ENCODE measurements around the gene HPD.
"Not testable (repeated sequence)": the region's sequence is repeated elsewhere in the genome, so short reads cannot be mapped to it uniquely, and the experiment has no call there.

The HPD gene

DNA sequence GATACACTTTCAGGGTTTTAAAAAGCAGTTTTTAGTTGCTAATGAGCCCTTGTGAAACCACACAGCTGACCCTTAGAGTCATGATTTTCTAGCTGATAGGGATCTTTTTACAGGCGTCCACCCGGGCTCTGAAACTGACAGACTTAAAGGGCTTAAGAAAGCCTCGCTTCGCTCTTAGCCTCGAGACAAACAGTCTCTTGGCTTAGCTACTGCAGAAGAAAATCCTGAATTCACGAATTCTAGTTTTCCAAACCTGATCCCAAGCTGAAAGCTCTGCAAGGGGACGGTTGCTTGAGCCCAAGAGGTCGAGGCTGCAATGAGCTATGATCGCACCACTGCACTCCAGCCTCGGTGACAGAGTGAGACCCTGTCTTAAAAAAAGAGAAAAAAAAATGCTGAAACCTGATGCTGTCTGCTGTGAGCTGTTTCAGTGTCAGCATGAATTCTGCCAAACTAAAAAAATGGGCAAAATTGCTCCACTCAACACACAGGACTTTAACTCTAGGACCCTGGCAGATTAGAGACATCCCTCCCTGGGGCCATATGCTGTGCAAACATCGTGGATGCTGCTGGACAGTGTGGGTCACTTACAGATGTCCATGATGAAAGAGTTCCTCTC is 3.1 kb upstream of the HPD start:
- DNase-seq (ENCODE audit: low read depth), result no peak

DNA sequence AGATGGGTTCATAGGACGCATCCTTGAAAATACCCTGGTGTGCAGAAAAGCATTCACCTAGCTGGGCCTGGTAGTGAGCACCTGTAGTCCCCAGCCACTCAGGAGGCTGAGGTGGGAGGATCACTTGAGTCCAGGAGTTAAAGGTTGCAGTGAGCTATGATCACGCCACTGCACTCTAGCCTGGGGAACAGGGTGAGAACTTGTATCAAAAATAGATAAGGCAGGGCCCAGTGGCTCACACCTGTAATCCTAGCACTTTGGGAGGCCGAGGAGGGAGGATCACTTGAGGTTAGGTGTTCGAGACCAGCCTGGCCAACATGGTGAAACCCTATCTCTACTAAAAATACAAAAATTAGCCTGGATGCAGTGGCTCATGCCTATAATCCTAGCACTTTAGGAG is 2.0 kb upstream of the HPD start:
- not testable (repeated sequence) for DNase-seq (ENCODE audit: low read depth)

DNA sequence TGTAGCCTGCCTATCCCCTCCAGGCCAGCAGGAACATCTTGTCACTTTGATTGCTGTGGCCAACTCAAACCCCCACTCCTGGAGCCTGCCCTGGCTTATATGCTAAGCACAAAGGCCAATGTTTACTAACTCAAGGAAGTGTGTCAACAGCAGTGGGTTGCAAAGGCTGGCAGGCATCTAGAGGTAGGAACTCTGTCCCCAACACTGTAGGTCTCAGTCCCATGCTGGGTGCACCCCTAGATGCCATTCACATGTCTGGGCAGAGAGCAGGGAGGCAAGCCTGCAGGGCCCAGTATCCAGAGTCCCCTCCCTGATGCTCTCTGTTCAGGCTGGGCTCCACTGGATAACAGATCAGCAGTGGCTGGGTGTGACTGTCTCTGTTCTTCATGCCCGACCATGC is 1.6 kb upstream of the HPD start:
- DNase-seq (ENCODE audit: low read depth), result no peak

DNA sequence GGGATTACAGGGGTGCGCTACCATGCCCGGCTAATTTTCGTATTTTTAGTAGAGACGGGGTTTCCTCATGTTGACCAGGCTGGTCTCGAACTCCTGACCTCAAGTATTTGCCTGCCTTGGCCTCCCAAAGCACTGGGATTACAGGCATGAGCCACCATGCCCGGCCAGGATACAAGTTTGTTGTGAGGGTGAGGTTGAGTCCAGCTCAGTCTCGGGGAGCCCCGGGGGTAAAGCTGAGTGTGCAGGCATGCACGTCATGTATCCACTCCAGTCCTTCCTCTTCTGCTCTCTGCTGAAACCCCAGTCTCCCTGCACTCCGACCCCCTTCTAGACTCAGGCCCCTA is 369 bp downstream of the HPD start:
- DNase-seq (ENCODE audit: low read depth), result no peak

DNA sequence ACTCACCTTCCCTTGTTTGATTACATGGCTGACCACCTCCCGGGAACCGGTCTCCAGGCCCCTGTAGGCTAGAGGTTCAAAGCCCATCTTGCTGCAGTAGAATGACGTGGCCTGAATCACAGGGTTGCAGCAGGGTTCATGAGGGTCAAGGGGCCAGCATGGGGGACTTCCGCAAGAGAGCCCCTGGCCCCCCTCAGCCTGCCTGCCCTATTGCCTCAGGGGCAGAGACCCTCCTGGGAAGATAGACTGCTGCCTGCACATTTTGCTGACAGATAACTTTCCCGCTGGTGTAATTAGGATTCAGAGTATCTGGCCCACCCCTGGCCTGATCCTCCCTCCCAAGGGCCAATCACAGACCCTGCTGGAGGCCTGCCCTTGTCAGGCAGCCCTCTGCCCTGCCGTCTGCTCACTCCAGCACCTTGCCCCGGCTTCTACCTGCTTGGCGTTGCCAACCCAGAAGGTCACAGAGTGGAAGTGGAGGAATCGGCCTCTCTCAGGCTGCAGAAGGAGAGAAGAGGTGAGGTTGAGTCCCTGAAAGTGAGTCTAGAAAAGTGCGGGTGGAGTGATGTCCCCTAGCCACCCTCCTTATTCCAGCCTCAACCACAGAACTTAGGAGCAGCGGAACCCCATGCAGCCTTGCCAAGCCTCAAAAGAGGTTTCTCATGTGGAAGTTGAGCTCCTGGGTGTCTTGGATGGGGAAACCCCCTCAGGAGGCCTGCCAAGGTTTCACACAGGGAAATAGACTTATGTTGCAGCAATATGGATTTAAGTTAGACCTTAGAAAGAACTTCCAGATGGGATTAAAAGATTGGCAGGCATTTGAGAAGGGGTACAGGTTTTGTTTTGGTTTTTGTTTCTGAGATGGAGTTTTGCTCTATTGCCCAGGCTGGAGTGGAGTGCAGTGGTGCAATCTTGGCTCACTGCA is 1.1 kb downstream of the HPD start:
- DNase-seq (ENCODE audit: low read depth), result no peak

DNA sequence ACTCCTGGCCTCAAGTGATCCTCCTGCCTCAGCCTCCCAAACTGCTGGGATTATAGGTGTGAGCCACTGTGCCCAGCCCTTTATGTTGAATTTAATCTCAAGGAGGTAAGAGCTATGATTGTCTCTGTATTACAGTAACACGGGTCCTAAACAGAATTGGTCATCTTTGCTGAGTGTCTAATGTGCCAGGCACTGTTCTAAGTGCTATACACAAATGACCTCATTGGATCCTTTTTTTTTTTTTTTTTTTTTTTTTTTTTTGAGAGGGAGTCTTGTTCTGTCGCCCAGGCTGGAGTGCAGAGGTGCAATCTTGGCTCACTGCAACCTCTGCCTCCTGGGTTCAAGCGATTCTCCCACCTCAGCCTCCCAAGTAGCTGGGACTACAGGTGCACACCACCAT is 6.3 kb downstream of the HPD start:
- DNase-seq (ENCODE audit: low read depth), result not testable (repeated sequence)

DNA sequence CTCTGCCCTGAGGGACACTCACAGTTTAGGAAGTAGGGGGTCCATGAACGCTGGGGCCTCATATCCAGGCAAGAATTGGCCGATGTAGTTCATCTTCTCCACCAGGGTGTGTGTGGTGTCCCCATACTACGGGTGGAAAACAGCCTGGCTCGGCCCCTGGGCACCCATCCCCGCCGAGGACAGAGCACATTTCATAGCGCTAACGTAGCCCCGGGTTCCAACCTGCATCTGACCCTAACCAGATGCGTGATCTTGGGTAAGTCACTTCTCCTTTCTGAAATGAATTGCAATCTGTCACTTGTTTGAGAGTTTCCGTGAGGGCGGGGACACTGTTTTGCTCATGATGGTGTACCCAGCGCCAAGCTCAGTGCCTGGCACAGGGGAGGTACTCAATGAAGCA is 9.0 kb downstream of the HPD start:
- DNase-seq (ENCODE audit: low read depth), result no peak

DNA sequence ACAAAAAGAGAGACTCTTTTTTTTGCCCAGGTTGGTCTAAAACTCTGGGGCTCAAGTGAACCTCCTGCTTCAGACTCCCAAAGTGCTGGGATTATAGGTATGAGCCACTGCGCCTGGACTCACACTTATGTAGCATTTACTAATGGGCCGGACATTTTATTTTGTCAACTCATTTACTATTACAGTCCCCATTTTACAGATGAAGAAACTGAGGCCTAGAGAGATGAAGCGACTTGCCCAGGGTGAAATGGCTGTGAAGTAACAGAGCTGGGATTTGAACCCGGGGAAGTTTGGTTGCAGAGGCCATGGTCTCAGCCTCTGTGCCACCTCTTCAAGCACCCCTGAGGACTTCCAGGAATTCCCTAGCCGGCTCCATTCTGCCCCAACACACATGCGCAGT is 9.4 kb downstream of the HPD start:
- no peak for DNase-seq (ENCODE audit: low read depth)

DNA sequence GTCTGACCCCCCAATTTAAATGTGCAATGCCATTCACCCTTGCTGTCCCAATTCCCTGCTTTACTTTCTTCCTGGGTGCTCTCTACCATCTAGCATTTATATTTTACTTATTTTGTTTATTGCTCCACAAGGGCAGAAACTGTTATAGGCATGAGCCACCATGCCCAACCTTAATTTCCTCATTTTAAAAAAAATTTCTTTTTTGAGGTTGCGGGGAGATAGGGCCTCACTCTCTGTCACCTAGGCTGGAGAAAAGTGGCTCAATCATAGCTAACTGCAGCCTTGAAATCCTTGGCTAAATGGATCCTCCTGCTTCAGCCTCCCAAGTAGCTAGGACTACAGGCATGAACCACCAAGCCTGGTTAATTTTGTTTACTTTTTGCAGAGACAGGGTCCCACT is 13.0 kb downstream of the HPD start:
- no peak for DNase-seq (ENCODE audit: low read depth)

DNA sequence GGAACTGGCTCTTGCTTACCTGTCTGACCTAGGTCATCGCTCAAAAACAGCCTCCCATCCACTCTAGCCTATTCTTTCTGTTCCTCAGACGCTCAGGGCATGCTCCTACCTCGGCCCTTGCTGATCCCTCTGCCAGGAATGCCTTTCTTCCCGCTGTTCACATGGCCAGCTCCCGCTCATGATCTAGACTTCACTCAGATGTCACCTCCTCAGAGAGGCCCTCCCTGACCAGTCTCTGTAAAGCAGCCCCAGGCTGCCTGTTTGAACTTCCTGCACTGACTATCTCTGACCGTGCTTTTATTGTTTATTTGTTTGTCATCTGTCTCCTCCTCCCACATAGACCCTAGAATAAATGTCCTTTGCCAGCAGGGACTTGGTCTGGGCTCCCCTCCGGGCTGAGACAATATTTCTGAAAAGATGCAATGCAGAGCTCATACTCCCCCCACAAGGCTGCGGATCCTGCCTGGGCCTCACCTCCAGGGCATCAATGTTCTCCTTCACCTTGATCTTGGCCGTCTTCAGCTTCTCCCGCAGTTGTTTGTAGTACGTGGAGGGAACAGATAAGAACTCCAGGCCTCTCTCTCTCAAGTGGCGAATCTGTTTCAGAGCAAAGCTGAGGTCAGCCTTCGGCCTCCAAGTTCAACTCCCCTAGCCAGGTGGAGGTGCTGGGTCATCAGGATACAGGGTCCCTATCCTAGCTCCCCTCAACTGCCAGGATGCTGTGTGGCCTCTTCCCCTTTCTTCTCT is 15.2 kb downstream of the HPD start:
- no peak for DNase-seq (ENCODE audit: low read depth)

DNA sequence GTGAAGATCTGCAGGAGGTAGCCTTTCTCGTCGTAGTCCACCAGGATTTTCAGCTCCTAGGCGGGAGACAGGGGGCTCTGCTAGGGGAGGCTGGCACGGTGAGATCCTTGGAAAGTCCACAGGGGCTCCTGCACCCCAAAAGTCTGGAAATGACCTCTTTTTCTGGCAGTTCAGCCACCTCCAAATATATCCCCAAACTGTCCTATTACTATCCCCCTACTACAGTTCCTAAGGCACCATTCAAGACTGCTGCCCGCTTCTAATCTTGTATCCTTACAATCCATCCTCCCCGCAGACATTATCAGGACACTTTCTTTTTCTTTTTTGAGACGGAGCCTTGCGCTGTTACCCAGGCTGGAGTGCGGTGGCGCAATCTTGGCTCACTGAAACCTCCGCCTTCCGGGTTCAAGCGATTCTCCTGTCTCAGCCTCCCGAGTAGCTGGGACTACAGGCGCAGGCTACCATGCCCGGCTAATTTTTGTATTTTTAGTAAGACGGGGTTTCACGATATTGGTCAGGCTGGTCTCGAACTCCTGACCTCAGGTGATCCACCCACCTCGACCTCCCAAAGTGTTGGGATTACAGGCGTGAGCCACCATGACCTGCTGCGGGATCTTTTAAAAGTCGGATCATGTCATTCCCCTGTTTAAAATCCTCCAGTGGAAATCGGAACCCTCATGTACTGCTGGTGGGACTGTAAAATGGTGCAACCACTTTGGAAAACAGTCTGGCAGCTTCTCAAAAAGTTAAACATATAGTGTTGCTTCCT is 18.5 kb downstream of the HPD start:
- no peak for DNase-seq (ENCODE audit: low read depth)

DNA sequence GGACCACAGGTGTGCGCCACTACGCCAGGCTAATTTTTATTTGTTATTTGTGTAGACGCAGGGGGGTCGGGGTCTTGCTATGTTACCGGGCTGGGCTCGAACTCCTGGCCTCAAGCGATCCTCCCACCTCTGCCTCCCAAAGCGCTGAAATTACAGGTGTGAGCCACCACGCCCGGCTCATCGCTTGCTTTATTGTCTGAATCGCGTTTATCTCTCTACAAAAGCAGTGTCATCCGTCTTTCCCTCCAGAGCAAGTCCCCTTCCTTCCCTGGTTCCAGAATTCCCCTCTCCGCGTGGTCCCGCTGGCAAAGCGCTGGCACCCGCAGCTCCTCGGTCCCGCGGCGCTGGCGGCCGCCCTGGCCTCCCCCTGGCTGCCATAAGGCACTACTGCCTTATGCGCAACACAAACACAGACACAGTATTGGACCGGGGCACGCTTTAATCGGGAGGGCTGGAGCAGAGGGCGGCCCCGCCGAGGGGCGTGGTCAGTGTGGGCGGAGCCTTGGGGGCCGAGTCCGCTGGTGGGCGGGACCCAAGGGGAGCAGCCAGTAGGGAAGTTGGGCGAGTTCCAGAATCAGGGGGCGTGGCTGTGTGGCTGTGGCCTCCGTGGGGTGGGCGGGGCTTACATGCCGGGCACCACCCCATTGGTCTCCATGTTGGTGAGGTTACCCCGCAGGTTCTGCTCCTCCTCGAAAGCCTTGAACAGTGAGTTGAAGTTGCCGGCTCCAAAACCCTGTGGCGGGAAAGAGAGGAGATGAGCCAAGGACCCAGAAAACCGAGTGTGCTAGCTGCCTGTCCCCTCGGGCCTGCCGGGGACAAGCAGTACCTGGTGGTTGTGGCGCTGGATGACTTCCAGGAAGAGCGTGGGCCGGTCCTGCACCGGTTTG is 19.3 kb downstream of the HPD start:
- peak; percentile 100 for DNase-seq (ENCODE audit: low read depth)

DNA sequence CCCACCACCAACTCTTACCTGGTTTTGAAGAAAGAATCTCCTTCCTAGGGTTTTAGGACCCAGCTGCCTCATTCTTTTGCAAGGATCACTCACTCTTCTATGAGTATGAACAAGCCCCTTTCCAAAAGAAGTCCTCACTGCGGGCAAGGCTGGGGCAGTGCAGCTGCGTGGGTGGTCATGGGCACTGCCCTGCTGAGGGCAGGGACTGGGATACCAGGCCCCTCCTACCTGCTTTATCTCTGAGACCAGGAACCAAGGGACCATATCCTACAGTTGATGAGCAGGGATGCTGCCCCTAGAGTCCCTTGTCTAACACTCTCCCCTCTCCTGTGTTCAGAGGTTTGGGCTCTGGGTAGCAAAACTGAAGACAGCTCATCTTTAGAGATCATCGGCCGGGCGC is 20.5 kb downstream of the HPD start:
- DNase-seq (ENCODE audit: low read depth), result no peak

DNA sequence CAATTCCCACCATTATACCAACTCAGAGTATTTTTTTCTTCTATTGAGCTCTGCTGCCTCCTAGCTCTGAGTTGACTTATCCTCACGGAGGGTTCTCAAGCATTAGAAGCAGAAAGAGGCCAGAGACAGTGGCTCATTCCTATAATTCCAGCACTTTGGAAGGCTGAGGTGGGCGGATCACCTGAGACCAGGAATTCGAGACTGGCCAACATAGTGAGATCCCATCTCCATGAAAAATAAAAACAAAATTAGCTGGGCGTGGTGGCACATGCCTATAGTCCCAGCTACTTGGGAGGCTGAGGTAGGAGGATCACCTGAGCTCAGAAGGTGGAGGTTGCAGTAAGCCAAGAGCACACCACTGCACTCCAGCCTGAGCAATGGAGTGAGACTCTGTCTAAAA is 21.0 kb downstream of the HPD start:
- DNase-seq (ENCODE audit: low read depth), result no peak

DNA sequence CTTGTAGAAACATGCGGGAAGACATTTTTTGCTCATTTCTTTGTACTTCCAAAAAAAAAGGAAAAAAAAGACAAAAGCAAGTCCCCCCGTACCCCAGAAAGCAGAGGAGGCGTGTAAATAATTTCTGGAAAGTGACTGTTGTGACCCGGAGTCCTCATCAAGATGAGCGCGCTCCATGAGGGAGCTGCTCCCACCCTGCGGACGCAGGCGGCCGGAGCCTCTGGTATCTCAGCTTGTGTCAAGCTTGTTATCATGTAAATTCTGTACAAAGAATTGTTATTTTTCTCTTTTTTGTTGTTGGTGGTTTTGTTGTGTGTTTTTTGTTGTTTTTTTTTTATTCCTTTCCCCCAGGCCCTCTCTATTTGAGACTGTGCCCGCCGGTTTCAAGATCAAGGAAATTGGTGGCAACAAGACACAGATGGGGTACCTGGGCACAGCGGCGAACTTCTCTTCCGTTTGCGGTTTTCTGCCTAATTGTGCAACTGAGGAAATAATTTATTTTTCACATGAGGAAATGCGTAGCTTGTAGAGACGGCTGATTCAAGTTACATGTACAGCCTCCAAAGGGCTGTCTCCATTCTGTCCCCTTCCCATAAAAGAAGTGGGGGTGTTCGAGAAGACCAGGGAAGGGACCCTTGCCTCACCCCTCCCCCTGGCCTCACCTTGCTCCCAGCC is 27.0 kb downstream of the HPD start:
- no peak for DNase-seq (ENCODE audit: low read depth)

DNA sequence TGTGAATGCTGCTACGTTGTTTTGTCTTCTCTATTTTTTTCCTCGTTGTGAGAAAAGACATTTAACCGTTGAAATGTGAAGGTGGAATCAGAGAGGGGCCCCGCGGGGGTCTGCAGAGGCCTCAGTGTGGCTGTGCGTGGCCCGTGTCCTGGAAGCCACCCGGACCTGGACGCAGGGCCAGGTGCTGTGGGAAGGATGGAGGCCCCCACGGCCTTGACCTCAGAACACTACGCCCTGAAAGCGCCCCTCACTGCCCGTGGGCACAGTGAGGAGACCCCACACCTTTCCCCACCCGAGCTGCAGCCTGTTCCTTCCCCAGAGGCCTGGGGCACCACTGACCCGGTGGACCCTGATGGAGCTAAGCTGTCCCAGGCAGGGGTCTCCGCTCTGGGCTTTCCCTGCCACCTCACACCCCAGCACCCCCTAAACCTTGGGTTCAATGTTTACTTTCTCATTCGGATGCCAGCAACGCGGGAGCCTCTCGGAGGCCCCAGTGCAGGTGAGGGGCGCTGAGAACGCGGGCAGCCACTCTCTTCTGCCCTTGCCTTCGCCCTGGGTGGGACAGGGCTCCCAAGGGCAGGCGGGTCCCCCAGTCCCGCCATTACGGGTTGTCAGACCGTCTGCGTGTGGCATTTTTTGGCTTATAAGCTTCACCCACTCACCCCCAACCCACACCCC is 27.9 kb downstream of the HPD start:
- DNase-seq (ENCODE audit: low read depth), result no peak

DNA sequence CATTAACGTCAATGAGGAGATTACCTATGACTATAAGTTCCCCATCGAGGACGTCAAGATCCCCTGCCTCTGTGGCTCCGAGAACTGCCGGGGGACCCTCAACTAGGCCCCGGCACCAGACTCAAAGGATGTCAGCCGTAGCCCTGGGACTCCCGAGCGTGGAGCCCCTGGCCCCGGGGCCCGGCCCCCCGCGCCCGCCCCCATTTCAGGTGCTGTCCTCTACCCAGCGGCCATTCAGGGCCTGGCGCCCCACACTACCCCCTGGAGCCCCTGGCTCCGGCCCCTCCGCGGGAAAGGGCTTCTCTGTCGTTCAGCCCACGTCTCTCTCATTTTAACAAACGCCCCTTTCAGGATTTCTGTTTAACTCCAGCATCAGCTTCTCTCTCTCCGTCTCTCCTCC is 28.5 kb downstream of the HPD start:
- no peak for DNase-seq (ENCODE audit: low read depth)

DNA sequence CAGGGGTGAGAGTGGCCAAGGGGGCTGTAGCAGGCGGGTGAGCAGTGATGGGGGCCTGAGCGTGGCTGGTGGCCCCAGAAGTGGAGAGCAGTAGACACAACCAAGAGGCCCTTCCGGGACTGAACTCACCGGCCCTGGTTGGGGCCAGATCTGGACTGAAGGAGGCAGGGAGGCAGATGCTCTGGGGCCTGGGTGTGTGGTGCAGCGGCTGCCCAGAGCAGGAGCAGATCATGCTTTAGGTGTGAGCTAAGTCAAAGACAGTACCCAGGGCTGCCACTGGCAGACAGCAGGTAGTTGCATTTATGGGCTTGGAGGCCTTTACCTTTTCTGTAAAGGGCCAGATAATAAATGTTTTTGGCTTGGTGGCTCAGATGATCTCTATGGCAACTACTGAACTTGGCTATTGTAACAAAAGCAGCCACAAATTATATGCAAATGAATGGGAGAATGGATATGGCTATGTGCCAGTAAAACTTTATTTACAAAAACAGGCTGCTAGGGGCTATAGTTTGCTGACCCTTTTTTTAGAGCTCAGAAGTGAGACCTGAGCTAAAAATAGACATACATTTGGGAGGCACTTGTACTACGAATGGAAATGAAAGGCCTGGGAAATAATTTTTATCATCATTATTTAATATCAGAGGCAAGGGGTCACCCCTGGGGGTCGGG is 29.3 kb downstream of the HPD start:
- no peak for DNase-seq (ENCODE audit: low read depth)

DNA sequence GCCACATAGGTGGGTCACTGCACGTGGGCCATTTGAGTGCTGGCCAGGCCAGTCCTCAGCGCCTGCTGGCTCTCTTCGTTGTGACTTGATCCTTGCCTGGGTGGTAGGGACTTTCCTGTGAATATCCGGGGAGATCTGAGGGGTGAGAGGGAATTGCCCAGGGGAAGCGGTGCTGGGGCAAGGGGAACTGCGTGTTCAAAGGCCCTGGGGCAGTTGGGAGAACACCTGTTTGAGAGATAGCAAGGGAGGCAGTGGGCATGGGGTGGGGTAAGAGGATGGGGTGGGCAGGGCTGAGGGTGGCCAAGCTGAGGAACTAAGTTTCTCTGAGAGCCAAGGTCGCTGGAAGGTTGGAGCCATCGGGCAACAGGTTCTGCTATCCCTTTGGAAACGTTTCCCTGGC is 29.8 kb downstream of the HPD start:
- no peak for DNase-seq (ENCODE audit: low read depth)

DNA sequence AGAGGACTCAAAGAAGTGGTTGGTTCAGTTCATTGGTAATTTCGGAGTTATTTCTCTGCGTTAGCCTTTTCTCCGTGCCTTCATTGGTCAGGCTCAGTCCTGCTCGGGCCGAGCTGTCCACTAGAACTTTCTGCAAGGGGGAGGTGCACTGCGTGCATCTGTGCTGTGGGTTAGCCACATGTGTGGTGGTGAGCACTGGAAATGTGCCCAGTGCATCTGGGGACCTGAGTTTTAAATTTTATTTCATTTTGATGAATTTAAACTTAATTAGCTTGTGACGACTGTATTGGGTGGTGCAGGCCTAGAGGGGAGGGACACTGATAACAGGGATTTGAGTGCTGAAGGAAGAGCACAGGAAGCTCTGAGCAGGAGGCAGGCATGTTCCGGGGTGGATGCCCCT is 30.4 kb downstream of the HPD start:
- DNase-seq (ENCODE audit: low read depth), result no peak
